ENCODE results near the gene CIROP. TPM values are rescaled to one million over a fixed set of nuclear protein-coding genes. Genes with fewer than 3 reads are reported as not detected.

The CIROP gene
- total RNA-seq, 1 donor from 2014 or later, result 0.19 TPM

DNA sequence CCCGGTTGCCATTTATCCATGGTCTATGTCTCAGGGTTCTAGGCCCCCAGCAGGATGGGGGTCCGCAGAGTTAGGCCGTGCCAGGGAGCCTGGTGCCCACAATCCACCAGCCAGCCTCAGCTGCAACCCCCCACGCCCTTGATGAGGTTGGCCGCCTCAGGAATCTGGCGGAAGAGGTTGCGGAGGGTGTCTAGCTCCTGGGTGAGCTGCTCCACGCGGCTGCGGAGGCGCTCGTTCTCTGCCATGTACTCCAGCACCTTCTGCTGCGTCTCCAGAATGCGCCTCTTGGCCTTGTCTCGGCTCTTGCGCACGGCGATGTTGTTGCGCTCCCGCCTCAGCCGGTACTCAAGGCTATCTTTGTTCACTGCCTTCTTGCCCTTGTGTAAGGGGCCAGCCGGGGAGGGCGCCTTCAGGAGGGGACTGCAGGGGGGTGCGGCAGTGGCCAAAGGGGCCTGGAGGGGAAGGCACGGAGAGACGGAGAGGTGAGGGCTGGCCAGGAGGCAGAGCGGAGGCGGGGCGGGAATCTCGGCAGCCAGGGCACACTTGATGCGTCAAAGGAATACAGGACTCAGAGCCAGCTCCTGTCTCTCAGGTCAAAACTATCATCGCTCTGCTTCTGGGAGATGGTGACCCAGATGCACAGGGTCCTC lies 12.7 kb upstream of the CIROP start:
- H3K27ac Mint-ChIP-seq, result no peak overlapping the region
- H3K36me3 Mint-ChIP-seq, result no peaks in the 10 kb centered on the region
- H3K4me3 Mint-ChIP-seq, result no peak overlapping the region
- H3K4me1 Mint-ChIP-seq (ENCODE audit: unreplicated experiment), result peaks cover 22% of the 10 kb centered on the region
- no peaks in the 10 kb centered on the region for H3K9me3 Mint-ChIP-seq
- TF ChIP-seq, protein P1, sequence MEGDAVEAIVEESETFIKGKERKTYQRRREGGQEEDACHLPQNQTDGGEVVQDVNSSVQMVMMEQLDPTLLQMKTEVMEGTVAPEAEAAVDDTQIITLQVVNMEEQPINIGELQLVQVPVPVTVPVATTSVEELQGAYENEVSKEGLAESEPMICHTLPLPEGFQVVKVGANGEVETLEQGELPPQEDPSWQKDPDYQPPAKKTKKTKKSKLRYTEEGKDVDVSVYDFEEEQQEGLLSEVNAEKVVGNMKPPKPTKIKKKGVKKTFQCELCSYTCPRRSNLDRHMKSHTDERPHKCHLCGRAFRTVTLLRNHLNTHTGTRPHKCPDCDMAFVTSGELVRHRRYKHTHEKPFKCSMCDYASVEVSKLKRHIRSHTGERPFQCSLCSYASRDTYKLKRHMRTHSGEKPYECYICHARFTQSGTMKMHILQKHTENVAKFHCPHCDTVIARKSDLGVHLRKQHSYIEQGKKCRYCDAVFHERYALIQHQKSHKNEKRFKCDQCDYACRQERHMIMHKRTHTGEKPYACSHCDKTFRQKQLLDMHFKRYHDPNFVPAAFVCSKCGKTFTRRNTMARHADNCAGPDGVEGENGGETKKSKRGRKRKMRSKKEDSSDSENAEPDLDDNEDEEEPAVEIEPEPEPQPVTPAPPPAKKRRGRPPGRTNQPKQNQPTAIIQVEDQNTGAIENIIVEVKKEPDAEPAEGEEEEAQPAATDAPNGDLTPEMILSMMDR (conservative IDR thresholded peaks at IDR 0.05), result no peak
- H3K27me3 Mint-ChIP-seq, result peaks cover 14% of the 10 kb centered on the region
- no peak for DNase-seq (ENCODE audit: extremely low spot score, unreplicated experiment)

DNA sequence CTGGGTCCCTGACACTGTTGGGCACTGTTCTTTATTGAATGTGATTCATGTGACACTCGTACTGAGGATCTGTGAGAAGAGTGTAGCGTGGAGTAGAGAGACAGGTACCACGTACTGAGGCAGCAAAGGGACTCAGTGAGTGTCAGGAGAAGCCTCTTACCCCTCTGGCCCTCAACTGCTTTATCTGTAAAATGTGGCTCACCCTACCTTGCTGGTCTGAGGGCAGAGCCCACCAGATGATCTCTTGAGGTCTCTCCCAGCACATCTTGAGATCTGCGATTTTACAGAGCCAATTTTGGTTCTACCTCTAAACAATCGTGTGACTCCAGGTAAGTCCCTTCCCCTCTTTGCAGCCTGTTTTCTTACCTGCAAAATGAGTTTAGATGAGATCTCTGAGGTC lies 11.1 kb upstream of the CIROP start:
- Mint-ChIP-seq H3K27me3 (peaks cover 11% of the 10 kb centered on the region), H3K9me3 (no peaks in the 10 kb centered on the region), H3K4me1 (ENCODE audit: unreplicated experiment) (peaks cover 13% of the 10 kb centered on the region), H3K4me3 (no peak overlapping the region), H3K36me3 (no peaks in the 10 kb centered on the region), H3K27ac (no peak overlapping the region)
- no peak for DNase-seq (ENCODE audit: extremely low spot score, unreplicated experiment)
- TF ChIP-seq, protein P1 (conservative IDR thresholded peaks at IDR 0.05), result no peak

DNA sequence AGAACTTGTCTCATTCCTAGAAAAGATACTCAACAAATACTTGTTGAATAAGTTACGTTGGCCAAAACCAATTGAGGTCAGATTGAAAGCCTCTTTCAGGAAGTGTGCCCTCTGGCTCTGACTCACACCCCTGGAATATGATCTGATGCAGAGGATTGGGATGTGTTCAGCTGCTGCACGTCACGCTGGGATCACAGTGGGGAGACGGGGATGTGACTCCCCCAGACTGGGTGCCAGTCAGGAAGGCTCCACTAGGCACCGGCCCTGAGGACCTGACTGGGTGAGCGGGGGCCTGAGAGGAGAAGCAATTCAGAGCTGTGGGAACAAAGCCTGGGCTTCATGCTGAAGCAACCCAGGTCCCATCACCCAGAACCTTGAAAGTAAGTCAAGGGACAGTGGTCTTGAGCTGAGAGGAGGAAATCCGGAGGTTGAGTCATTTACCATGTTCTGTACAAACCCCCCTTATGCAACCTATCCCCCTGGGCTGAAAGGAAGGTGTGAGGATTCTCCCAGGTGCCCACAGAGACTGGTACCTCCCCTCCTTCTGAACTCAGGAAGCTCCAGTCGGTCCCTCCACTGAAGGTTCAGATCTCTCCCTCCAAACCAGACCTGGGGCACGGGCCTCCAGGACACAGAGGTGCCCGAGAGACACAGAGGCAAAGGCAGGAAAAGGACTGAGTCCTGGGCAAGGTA lies 10.4 kb upstream of the CIROP start:
- H3K27me3 Mint-ChIP-seq, result peaks cover 11% of the 10 kb centered on the region
- no peak overlapping the region for H3K27ac Mint-ChIP-seq
- no peaks in the 10 kb centered on the region for H3K9me3 Mint-ChIP-seq
- no peak for DNase-seq (ENCODE audit: extremely low spot score, unreplicated experiment)
- H3K4me3 Mint-ChIP-seq, result no peak overlapping the region
- no peaks in the 10 kb centered on the region for H3K36me3 Mint-ChIP-seq
- TF ChIP-seq, protein P1 (conservative IDR thresholded peaks at IDR 0.05), result no peak
- peaks cover 8% of the 10 kb centered on the region for H3K4me1 Mint-ChIP-seq (ENCODE audit: unreplicated experiment)

DNA sequence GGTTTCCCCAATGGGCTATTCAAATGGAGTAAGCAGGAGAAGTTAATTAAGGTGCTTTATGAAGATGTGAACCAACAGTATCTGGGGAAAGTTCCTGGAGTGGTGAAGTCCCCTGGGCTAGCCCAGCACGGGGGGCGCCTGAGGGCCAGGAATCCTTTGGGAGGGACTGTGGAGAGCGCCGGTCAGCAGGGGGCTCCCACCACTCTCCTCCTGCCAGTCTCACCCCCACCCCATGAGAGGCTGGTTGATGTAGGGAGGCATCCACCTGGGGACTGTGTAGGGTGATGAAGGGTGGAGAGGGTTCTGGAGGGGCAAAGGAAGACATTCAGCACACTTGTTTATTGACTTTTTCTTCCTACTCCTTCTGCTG lies 9.9 kb upstream of the CIROP start:
- no peak overlapping the region for H3K4me3 Mint-ChIP-seq
- TF ChIP-seq, protein P1 (conservative IDR thresholded peaks at IDR 0.05), result no peak

DNA sequence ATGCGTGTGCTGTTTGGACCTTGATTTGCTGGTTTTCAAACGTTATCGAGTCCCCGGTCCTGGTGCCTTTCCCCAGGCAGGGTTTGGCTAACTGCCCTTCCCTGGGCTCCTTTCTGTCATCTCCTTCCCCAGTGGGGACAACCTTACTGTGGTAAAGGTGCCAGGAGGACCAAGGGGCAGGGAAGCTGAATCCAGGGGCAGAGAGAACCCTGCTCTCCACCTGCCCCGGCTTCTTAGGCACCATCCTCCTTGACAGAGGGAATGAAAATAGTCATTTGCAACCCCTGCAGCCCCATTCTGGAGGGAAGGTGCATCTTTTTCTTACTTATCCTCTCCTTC lies 9.3 kb upstream of the CIROP start:
- Mint-ChIP-seq H3K27me3 (peaks cover 11% of the 10 kb centered on the region), H3K9me3 (no peaks in the 10 kb centered on the region), H3K27ac (no peak overlapping the region), H3K36me3 (no peaks in the 10 kb centered on the region), H3K4me1 (ENCODE audit: unreplicated experiment) (peaks cover 8% of the 10 kb centered on the region), H3K4me3 (no peak overlapping the region)
- TF ChIP-seq, protein P1 (conservative IDR thresholded peaks at IDR 0.05), result no peak
- no peak for DNase-seq (ENCODE audit: extremely low spot score, unreplicated experiment)

More for the DNA sequence above, 9.9 kb upstream of the CIROP start:
- H3K9me3 Mint-ChIP-seq, result no peaks in the 10 kb centered on the region
- no peaks in the 10 kb centered on the region for H3K36me3 Mint-ChIP-seq
- no peak overlapping the region for H3K27ac Mint-ChIP-seq
- H3K4me1 Mint-ChIP-seq (ENCODE audit: unreplicated experiment), result peaks cover 8% of the 10 kb centered on the region
- no peak for DNase-seq (ENCODE audit: extremely low spot score, unreplicated experiment)
- H3K27me3 Mint-ChIP-seq, result peaks cover 11% of the 10 kb centered on the region
